ENCODE measurements around the gene BAD. TPM values are rescaled to one million over a fixed set of nuclear protein-coding genes. Genes with fewer than 3 reads are reported as not detected.

The BAD gene
- total RNA-seq, 4 donors from 2014 or later = 93.9 to 154 (median 139) TPM

DNA sequence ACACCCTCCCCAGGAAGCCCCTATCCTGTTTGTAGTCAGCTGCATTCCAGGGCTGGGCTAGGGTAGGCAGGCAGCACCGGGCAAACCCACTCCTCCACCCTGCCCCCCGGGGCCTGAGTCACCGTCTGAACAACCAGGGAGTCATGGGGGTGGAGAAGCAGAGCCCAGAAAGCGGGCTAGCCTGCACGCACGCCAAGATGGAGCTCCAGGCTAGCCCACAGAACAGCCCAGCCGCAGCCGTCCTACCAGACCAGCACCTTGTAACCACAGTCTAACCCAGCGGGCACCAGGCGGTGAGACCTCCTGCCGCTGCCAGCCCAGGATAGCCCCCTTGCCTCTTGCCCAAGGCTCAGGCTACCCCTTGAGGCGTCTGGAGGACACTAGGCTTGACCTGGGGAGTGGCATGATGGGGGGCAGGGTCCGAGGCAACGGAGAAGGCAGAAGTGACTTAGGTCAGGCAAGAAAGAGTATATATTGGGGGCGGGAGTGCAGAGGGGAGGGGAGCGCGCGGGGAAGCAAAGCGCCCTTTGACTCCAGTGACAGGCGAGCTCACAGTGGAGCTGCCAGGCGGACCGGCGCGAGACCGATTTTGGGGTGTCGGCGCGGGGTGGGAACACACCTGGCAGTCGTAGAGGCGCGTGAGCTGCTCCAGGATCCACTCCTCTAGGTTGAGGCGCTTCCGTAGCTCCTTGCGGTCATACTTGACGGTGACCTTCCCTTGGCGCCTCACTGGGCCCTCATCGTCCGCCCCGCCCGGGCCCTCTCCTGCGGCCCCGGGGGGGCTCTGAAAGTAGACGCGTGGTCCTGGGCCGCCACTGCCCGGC is 38.5 kb downstream of the BAD start:
- DNase-seq = peak; percentile 77
- 2% methylated on average over 21 of the region's 46 CpGs; no CpG with 5 or more reads in 1 of the 2 donors for WGBS, 2 donors (ENCODE audit: low coverage in 1 of 2)
- intact Hi-C loops (cut with DNase I; ENCODE audit: low total_unique reads) = no loop called here
- Histone ChIP-seq H3K27me3 (no peaks in the 10 kb centered on the region), H3K27ac (peak overlapping the region; percentile 90 to 99 (median 94)), H3K4me1 (peaks cover 24 to 47% (median 38%) of the 10 kb centered on the region in 4 donors), H3K36me3 (no peaks in the 10 kb centered on the region), H3K9me3 (no peaks in the 10 kb centered on the region), H3K4me3 (peak overlapping the region; percentile 62 to 78 (median 70))
- TF ChIP-seq, protein P1, sequence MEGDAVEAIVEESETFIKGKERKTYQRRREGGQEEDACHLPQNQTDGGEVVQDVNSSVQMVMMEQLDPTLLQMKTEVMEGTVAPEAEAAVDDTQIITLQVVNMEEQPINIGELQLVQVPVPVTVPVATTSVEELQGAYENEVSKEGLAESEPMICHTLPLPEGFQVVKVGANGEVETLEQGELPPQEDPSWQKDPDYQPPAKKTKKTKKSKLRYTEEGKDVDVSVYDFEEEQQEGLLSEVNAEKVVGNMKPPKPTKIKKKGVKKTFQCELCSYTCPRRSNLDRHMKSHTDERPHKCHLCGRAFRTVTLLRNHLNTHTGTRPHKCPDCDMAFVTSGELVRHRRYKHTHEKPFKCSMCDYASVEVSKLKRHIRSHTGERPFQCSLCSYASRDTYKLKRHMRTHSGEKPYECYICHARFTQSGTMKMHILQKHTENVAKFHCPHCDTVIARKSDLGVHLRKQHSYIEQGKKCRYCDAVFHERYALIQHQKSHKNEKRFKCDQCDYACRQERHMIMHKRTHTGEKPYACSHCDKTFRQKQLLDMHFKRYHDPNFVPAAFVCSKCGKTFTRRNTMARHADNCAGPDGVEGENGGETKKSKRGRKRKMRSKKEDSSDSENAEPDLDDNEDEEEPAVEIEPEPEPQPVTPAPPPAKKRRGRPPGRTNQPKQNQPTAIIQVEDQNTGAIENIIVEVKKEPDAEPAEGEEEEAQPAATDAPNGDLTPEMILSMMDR (IDR thresholded peaks at IDR 0.05) = peak in 2 of 5 experiments; percentile 13 to 21
- TF ChIP-seq POLR2A (IDR thresholded peaks at IDR 0.05) (peak; percentile 68), EP300 (IDR thresholded peaks at IDR 0.05; ENCODE audit: low read depth) (no peak), POLR2AphosphoS5 (IDR thresholded peaks at IDR 0.05) (peak in 2 of 3 donors; percentile 17 to 58)
- in situ Hi-C loops (cut with MboI; ENCODE audit: low pct_ligation_motif_present in 1 of 4, low pct_unique_long_range_greater_than_20kb in 1 of 4, low sequenced_read_pairs in 3 of 4) = no loop called here

DNA sequence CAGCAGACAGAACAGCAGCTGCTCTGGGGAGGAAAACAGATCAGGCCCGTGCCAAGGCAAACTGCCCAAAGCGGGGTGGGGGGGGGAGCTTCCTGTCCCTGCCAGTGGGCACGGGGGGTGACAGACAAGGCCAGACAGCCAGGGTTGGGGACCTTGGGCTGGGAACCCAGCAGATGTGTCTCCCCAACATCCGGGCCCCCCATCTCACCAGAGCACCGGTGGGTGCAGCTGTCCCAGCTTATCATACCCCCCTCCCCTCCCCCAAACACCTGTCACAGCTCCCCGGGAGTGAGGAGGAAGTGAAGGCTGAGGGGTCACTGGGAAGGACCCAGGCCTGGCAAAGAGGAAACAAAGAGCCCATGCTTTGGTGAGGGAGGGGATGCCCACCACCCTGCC is 39.1 kb downstream of the BAD start:
- in situ Hi-C loops (cut with MboI; ENCODE audit: low pct_ligation_motif_present in 1 of 4, low pct_unique_long_range_greater_than_20kb in 1 of 4, low sequenced_read_pairs in 3 of 4) = no loop called here
- H3K36me3 ChIP-seq = no peaks in the 10 kb centered on the region
- H3K9me3 ChIP-seq = no peaks in the 10 kb centered on the region
- peak overlapping the region; percentile 62 to 78 (median 70) for H3K4me3 ChIP-seq
- no peaks in the 10 kb centered on the region for H3K27me3 ChIP-seq
- WGBS, 2 donors (ENCODE audit: low coverage in 1 of 2) = 10% methylated on average over 4 of the region's 6 CpGs; no CpG with 5 or more reads in 1 of the 2 donors
- peak overlapping the region; percentile 90 to 99 (median 94) for H3K27ac ChIP-seq
- peaks cover 20 to 43% (median 35%) of the 10 kb centered on the region in 4 donors for H3K4me1 ChIP-seq
- TF ChIP-seq POLR2A (IDR thresholded peaks at IDR 0.05) (no peak), POLR2AphosphoS5 (IDR thresholded peaks at IDR 0.05) (no peak), EP300 (IDR thresholded peaks at IDR 0.05; ENCODE audit: low read depth) (no peak)
- TF ChIP-seq, protein P1 (IDR thresholded peaks at IDR 0.05) = no peak
- intact Hi-C loops (cut with DNase I; ENCODE audit: low total_unique reads) = no loop called here
- peak; percentile 70 for DNase-seq

DNA sequence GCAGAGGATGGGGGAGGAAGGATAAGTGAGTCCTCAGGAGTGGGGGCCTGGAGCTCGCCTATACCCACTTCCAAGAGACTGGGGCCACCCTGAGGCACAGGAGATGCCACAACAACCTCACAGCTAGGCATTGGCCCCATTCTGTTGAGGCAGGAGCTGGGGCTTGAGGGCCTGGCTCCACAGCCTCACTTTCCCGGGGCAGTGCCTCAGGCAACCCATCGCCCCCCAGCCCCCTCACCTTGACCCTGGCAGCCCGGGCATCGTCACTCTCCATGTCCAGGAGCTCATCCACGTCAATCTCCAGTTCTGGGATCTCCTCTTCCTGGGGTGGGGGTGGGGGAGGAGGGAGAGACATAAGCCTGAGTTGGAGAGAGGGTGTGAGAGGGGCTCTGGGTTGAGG is 39.5 kb downstream of the BAD start:
- TF ChIP-seq EP300 (IDR thresholded peaks at IDR 0.05; ENCODE audit: low read depth) (no peak), POLR2A (IDR thresholded peaks at IDR 0.05) (no peak), POLR2AphosphoS5 (IDR thresholded peaks at IDR 0.05) (no peak)
- TF ChIP-seq, protein P1 (IDR thresholded peaks at IDR 0.05) = no peak
- intact Hi-C loops (cut with DNase I; ENCODE audit: low total_unique reads) = no loop called here
- in situ Hi-C loops (cut with MboI; ENCODE audit: low pct_ligation_motif_present in 1 of 4, low pct_unique_long_range_greater_than_20kb in 1 of 4, low sequenced_read_pairs in 3 of 4) = no loop called here

DNA sequence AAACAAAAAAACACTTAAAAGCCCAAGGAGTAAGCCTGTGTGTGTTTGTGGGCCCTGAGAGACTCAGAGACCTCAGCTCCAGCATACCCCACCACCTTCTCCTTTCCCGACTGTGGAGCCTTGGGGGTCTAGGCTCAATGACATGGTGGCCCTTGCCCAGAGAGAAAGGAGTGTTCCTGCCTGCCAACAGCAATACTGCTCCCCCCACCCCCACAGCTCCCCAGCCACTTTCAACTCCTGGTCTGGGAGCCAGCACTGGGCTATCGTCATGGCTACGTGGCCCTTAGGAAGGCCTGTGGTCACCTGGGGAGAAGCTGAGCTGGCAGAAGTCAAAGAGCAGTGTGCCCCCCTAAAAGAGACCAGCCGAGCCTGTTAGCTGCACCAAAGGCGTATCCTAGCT is 40.4 kb downstream of the BAD start:
- no peak for DNase-seq
- in situ Hi-C loops (cut with MboI; ENCODE audit: low pct_ligation_motif_present in 1 of 4, low pct_unique_long_range_greater_than_20kb in 1 of 4, low sequenced_read_pairs in 3 of 4) = no loop called here
- Histone ChIP-seq H3K9me3 (no peaks in the 10 kb centered on the region), H3K4me1 (peaks cover 26 to 55% (median 45%) of the 10 kb centered on the region in 4 donors), H3K27ac (peak overlapping the region in 3 of 4 donors; percentile 96 to 99 (median 98)), H3K4me3 (no peak overlapping the region), H3K27me3 (no peaks in the 10 kb centered on the region), H3K36me3 (no peaks in the 10 kb centered on the region)
- no peak for TF ChIP-seq POLR2A (IDR thresholded peaks at IDR 0.05)
- TF ChIP-seq POLR2AphosphoS5 (IDR thresholded peaks at IDR 0.05) = no peak
- TF ChIP-seq EP300 (IDR thresholded peaks at IDR 0.05; ENCODE audit: low read depth) = no peak
- TF ChIP-seq, protein P1 (IDR thresholded peaks at IDR 0.05) = no peak
- WGBS, 2 donors (ENCODE audit: low coverage in 1 of 2) = 46% methylated on average over 5 of the region's 5 CpGs; no CpG with 5 or more reads in 1 of the 2 donors
- intact Hi-C loops (cut with DNase I; ENCODE audit: low total_unique reads) = no loop called here

More for the DNA sequence above, 39.5 kb downstream of the BAD start:
- Histone ChIP-seq H3K4me1 (peaks cover 24 to 46% (median 39%) of the 10 kb centered on the region in 4 donors), H3K4me3 (peak overlapping the region in 2 of 4 donors; percentile 66 to 74), H3K36me3 (no peaks in the 10 kb centered on the region), H3K27me3 (no peaks in the 10 kb centered on the region), H3K9me3 (no peaks in the 10 kb centered on the region), H3K27ac (peak overlapping the region; percentile 90 to 99 (median 94))
- DNase-seq = peak; percentile 19
- WGBS, 2 donors (ENCODE audit: low coverage in 1 of 2) = 39% methylated on average over 6 of the region's 6 CpGs; no CpG with 5 or more reads in 1 of the 2 donors

Measured in transverse colon (tissue), 4 donors.